ENCODE data around the gene RIN3. TPM values are rescaled to one million over a fixed set of nuclear protein-coding genes. Genes with fewer than 3 reads are reported as not detected.

The RIN3 gene
- total RNA-seq, 1 experiment from 2014 or later = 14.8 TPM

DNA sequence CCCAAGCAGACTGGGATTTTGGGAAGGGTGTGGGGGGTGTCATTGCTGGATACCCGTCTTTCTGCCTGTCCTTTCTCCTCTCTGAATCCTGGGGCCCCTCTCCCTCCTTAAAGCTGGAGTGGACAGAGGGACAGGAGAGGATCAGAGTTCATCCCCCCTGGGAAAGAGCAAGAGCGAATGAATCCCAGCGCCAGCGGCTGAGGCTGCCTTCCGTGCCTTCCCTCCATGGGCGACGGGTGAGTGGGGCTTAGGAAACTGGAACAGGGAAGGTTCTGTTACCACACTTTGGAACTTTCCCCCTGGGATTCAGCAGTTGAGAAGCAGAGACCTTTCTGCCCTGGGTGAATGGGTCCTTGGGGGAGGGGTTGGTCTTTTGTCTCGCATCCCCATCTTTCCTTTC is 16.2 kb upstream of the RIN3 start:
- no TSS peak for BruUV-seq (replicated peaks)
- no peaks in the 10 kb centered on the region for H3K27me3 ChIP-seq (ENCODE audit: insufficient read depth, low read depth)
- POLR2A ChIA-PET (ENCODE audit: unreplicated experiment) = no interaction called here
- peaks cover 9% of the 10 kb centered on the region for H3F3A ChIP-seq (ENCODE audit: insufficient read depth, low read depth)
- no peaks in the 10 kb centered on the region for H3K79me2 ChIP-seq (ENCODE audit: low read depth)
- no peak overlapping the region for H2AFZ ChIP-seq
- DNase-seq = no peak
- no peaks in the 10 kb centered on the region for H3K9me2 ChIP-seq (ENCODE audit: insufficient read depth)
- peaks cover 10% of the 10 kb centered on the region for H3K4me1 ChIP-seq (replicated peaks; ENCODE audit: insufficient read depth)
- no peak overlapping the region for H3K4me2 ChIP-seq
- no peaks in the 10 kb centered on the region for H3K9me3 ChIP-seq (ENCODE audit: insufficient read depth, low read depth)
- no peak overlapping the region for H3K4me3 ChIP-seq
- TF ChIP-seq EZH2 (IDR thresholded peaks at IDR 0.05; ENCODE audit: low read depth) (no peak), CTCF (conservative IDR thresholded peaks at IDR 0.05) (no peak)
- H4K20me1 ChIP-seq (ENCODE audit: insufficient read depth) = no peaks in the 10 kb centered on the region
- CTCF ChIA-PET = no interaction called here
- H3K27ac ChIP-seq = no peak overlapping the region
- no peaks in the 10 kb centered on the region for H3K36me3 ChIP-seq (ENCODE audit: low read depth)
- intact Hi-C loops (cut with micrococcal nuclease; ENCODE audit: unreplicated experiment) = no loop called here

DNA sequence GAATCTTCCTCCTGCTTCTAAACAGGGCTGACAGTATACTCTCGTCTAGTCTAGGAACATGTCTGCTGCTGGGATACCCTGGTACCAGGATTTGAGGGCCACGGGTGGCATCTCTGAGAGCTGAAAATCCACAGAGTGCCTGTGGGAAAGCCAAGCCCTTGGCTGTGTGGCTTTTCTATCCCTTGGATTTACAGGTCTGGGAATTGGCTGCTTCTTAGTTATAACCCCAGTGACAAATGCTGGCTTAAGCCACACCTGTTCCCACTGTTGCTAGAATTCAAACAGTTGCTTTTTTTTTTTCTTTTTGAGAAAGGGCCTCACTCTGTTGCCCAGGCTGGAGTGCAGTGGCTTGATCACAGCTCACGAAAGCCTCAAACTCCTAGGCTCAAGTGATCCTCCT is 14.3 kb upstream of the RIN3 start:
- H2AFZ ChIP-seq = no peak overlapping the region
- peaks cover 25% of the 10 kb centered on the region for H3F3A ChIP-seq (ENCODE audit: insufficient read depth, low read depth)
- POLR2A ChIA-PET (ENCODE audit: unreplicated experiment) = no interaction called here
- H3K9me2 ChIP-seq (ENCODE audit: insufficient read depth) = no peaks in the 10 kb centered on the region
- no peak overlapping the region for H3K27ac ChIP-seq
- intact Hi-C loops (cut with micrococcal nuclease; ENCODE audit: unreplicated experiment) = no loop called here
- H4K20me1 ChIP-seq (ENCODE audit: insufficient read depth) = no peaks in the 10 kb centered on the region
- TF ChIP-seq CTCF (conservative IDR thresholded peaks at IDR 0.05) (no peak), EZH2 (IDR thresholded peaks at IDR 0.05; ENCODE audit: low read depth) (no peak)
- no peak overlapping the region for H3K4me2 ChIP-seq
- DNase-seq = no peak
- no peak overlapping the region for H3K4me3 ChIP-seq
- CTCF ChIA-PET = no interaction called here
- no TSS peak for BruUV-seq (replicated peaks)
- no peaks in the 10 kb centered on the region for H3K36me3 ChIP-seq (ENCODE audit: low read depth)
- peaks cover 25% of the 10 kb centered on the region for H3K4me1 ChIP-seq (replicated peaks; ENCODE audit: insufficient read depth)
- H3K79me2 ChIP-seq (ENCODE audit: low read depth) = no peaks in the 10 kb centered on the region
- no peaks in the 10 kb centered on the region for H3K27me3 ChIP-seq (ENCODE audit: insufficient read depth, low read depth)
- H3K9me3 ChIP-seq (ENCODE audit: insufficient read depth, low read depth) = no peaks in the 10 kb centered on the region

DNA sequence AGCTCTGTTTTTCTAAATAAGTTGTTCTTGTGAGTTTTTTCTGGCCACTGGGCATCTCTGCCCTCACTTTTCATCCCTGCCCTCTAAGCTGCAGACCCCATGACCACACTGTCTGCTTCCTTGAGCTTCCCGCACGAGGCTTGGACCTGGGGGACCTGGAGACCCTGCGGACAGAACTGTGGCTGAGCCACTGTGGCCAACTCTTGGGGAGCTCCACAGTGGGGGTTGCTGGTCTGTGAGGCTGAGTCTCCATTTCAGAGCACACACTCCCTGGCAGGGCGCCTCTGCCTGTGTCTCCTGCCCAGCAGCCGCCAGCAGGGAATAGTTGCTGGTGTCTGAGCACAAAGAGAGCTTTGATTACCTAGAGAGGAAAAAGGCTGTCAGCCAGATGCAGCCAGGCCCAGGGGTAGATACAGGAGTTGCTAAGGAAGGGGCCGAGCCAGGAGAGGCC is 13.1 kb upstream of the RIN3 start:
- Histone ChIP-seq H3K4me2 (no peak overlapping the region), H3K27me3 (ENCODE audit: insufficient read depth, low read depth) (no peaks in the 10 kb centered on the region), H3K79me2 (ENCODE audit: low read depth) (no peaks in the 10 kb centered on the region), H3K4me3 (no peak overlapping the region), H3K36me3 (ENCODE audit: low read depth) (no peaks in the 10 kb centered on the region), H3K27ac (no peak overlapping the region), H3K9me2 (ENCODE audit: insufficient read depth) (no peaks in the 10 kb centered on the region), H4K20me1 (ENCODE audit: insufficient read depth) (no peaks in the 10 kb centered on the region), H3K9me3 (ENCODE audit: insufficient read depth, low read depth) (no peaks in the 10 kb centered on the region), H3K4me1 (replicated peaks; ENCODE audit: insufficient read depth) (peaks cover 37% of the 10 kb centered on the region), H2AFZ (no peak overlapping the region), H3F3A (ENCODE audit: insufficient read depth, low read depth) (peaks cover 31% of the 10 kb centered on the region)
- POLR2A ChIA-PET (ENCODE audit: unreplicated experiment) = interaction anchor here (0.7 kb wide), 1 partner anchor 22 kb away, joined by 6 read pairs; no protein-coding TSS in a partner anchor
- CTCF ChIA-PET = no interaction called here
- no TSS peak for BruUV-seq (replicated peaks)
- DNase-seq = no peak
- intact Hi-C loops (cut with micrococcal nuclease; ENCODE audit: unreplicated experiment) = no loop called here
- TF ChIP-seq CTCF (conservative IDR thresholded peaks at IDR 0.05) (no peak), EZH2 (IDR thresholded peaks at IDR 0.05; ENCODE audit: low read depth) (no peak)
